Caco-2 (cell line): ENCODE data around the gene LMAN1L. TPM values are rescaled to one million over a fixed set of nuclear protein-coding genes. Genes with fewer than 3 reads are reported as not detected.

Experiments
- BruUV-seq: library from RNA; stranded (reverse); fragments of 400-500 nt; replicated peaks from 2 replicates; lab custom pipeline; 2021; lab: Mats Ljungman, UMichigan
- CTCF ChIA-PET: fragments of 300-600 bp; sonication (Branson Sonifier 250); formaldehyde crosslinking; loops from one replicate; lab custom pipeline; 2022; ENCODE audit warnings: antibody characterized with exemption; lab: Charles Lee
- POLR2A ChIA-PET: fragments of 300-600 bp; sonication (Branson Sonifier 250); formaldehyde crosslinking; loops from one replicate; lab custom pipeline; 2022; ENCODE audit warnings: antibody characterized with exemption; lab: Charles Lee
- DNase-seq, 2 experiments: peaks; one replicate each; pipeline versions ENCODE4 v3.0.0 to v3.0.0-alpha.2; 2020 to 2022
- H3K27me3 ChIP-seq: replicated peaks from 2 replicates; pipeline ENCODE4 v1.6.0; 2011; ENCODE audit warnings: low read length; ENCODE audit not compliant: control insufficient read depth, insufficient read depth
- H3K36me3 ChIP-seq: 2 replicates; pipeline ENCODE4 v1.5.1; 2011; ENCODE audit warnings: low read length; ENCODE audit not compliant: control insufficient read depth, insufficient read depth
- H3K4me1 ChIP-seq: fragments of 250-450 bp; sonication (Bioruptor Pico); 2 replicates; pipeline ENCODE4 v1.5.1; 2020; ENCODE audit warnings: mild to moderate bottlenecking
- H3K4me3 ChIP-seq: 2 replicates; pipeline ENCODE4 v1.5.1; 2011; ENCODE audit warnings: low read depth, mild to moderate bottlenecking, control low read depth, low read length
- H3K9me3 ChIP-seq: fragments of 250-450 bp; sonication (Bioruptor Pico); 2 replicates; pipeline ENCODE4 v1.5.1; 2020; ENCODE audit warnings: mild to moderate bottlenecking, moderate library complexity
- H3K27ac Mint-ChIP-seq: one replicate; pipeline ENCODE4 v1.8.0; 2022; ENCODE audit warnings: mixed read lengths; ENCODE audit not compliant: unreplicated experiment
- H3K27me3 Mint-ChIP-seq: one replicate; pipeline ENCODE4 v1.8.0; 2022; ENCODE audit warnings: mixed read lengths; ENCODE audit not compliant: insufficient read depth, unreplicated experiment
- H3K36me3 Mint-ChIP-seq: one replicate; pipeline ENCODE4 v1.8.0; 2022; ENCODE audit warnings: mild to moderate bottlenecking, mixed read lengths; ENCODE audit not compliant: insufficient read depth, unreplicated experiment
- H3K4me1 Mint-ChIP-seq: one replicate; pipeline ENCODE4 v1.8.0; 2022; ENCODE audit warnings: low read depth, mixed read lengths; ENCODE audit not compliant: unreplicated experiment
- H3K4me3 Mint-ChIP-seq: one replicate; pipeline ENCODE4 v1.8.0; 2022; ENCODE audit warnings: mild to moderate bottlenecking, moderate library complexity, mixed read lengths; ENCODE audit not compliant: unreplicated experiment
- H3K9me3 Mint-ChIP-seq: one replicate; pipeline ENCODE4 v1.8.0; 2022; ENCODE audit warnings: mixed read lengths; ENCODE audit not compliant: unreplicated experiment
- CTCF ChIP-seq, 2 experiments: fragments of 200-600 bp in 1 of 2; IDR thresholded peaks; 1 replicate in 1 of 2; 2 replicates in 1 of 2; pipeline versions ENCODE4 v1.5.1 to v1.8.0; 2011 to 2022; ENCODE audit warnings: antibody characterized with exemption in 1 of 2, control low read depth in 1 of 2, inconsistent platforms in 1 of 2, low read depth in 1 of 2, low read length in 1 of 2, mild to moderate bottlenecking in 1 of 2, moderate library complexity in 1 of 2; ENCODE audit not compliant: insufficient read depth in 1 of 2, severe bottlenecking in 1 of 2, unreplicated experiment in 1 of 2
- intact Hi-C: fragments of 100-400 bp; cut with micrococcal nuclease; formaldehyde crosslinking; loops from one replicate; pipeline ENCODE4 v1.10.0; 2022; ENCODE audit not compliant: unreplicated experiment
- total RNA-seq: library from RNA; stranded (reverse); gene quantifications from 2 replicates; pipeline ENCODE4 v1.2.3, GENCODE V29; 2022

Gene LMAN1L
- total RNA-seq, 1 experiment from 2014 or later: not detected

GRCh38 chr15:74827614-74828013 lies 15.0 kb downstream of the LMAN1L start:
- intact Hi-C loops: no loop called here
- POLR2A ChIA-PET: no interaction called here
- Mint-ChIP-seq H3K4me3 (no peak overlapping the region), H3K9me3 (no peaks in the 10 kb centered on the region), H3K4me1 (no peaks in the 10 kb centered on the region), H3K27me3 (peaks cover 10% of the 10 kb centered on the region), H3K36me3 (no peaks in the 10 kb centered on the region), H3K27ac (no peak overlapping the region)
- no peaks in the 10 kb centered on the region for H3K4me1 ChIP-seq
- H3K9me3 ChIP-seq: no peaks in the 10 kb centered on the region
- no peak for DNase-seq
- H3K4me3 ChIP-seq: no peak overlapping the region
- TF ChIP-seq CTCF (IDR thresholded peaks at IDR 0.05; ENCODE audit: insufficient read depth in 1 of 2, low read depth in 1 of 2, low read length in 1 of 2, severe bottlenecking in 1 of 2, unreplicated experiment in 1 of 2): no peak
- BruUV-seq: no TSS peak
- peaks cover 1% of the 10 kb centered on the region; the same call in 1 of the 2 replicates for H3K27me3 ChIP-seq
- CTCF ChIA-PET: no interaction called here
- H3K36me3 ChIP-seq: no peaks in the 10 kb centered on the region

- Histone ChIP-seq H3K4me1 (no peaks in the 10 kb centered on the region), H3K9me3 (no peaks in the 10 kb centered on the region), H3K4me3 (no peak overlapping the region), H3K27me3 (peaks cover 1% of the 10 kb centered on the region; the same call in 1 of the 2 replicates), H3K36me3 (no peaks in the 10 kb centered on the region)
- no peak for TF ChIP-seq CTCF (IDR thresholded peaks at IDR 0.05; ENCODE audit: insufficient read depth in 1 of 2, low read depth in 1 of 2, low read length in 1 of 2, severe bottlenecking in 1 of 2, unreplicated experiment in 1 of 2)
- Mint-ChIP-seq H3K4me3 (no peak overlapping the region), H3K36me3 (no peaks in the 10 kb centered on the region), H3K4me1 (no peaks in the 10 kb centered on the region), H3K9me3 (no peaks in the 10 kb centered on the region), H3K27ac (no peak overlapping the region), H3K27me3 (peaks cover 4% of the 10 kb centered on the region)
- intact Hi-C loops: no loop called here
- BruUV-seq: no TSS peak
- POLR2A ChIA-PET: no interaction called here
- CTCF ChIA-PET: no interaction called here
- no peak for DNase-seq
These were observed 16.2 kb downstream of the LMAN1L start for GRCh38 chr15:74828835-74829234.

- H3K27me3 ChIP-seq: peaks cover 1% of the 10 kb centered on the region; the same call in 1 of the 2 replicates
- no peaks in the 10 kb centered on the region for H3K36me3 Mint-ChIP-seq
- intact Hi-C loops: no loop called here
- no peak overlapping the region for H3K4me3 ChIP-seq
- no peak for DNase-seq
- H3K27me3 Mint-ChIP-seq: peaks cover 2% of the 10 kb centered on the region
- no peaks in the 10 kb centered on the region for H3K4me1 ChIP-seq
- no peak for TF ChIP-seq CTCF (IDR thresholded peaks at IDR 0.05; ENCODE audit: insufficient read depth in 1 of 2, low read depth in 1 of 2, low read length in 1 of 2, severe bottlenecking in 1 of 2, unreplicated experiment in 1 of 2)
- no peaks in the 10 kb centered on the region for H3K4me1 Mint-ChIP-seq
- H3K27ac Mint-ChIP-seq: no peak overlapping the region
- BruUV-seq: no TSS peak
- H3K9me3 ChIP-seq: no peaks in the 10 kb centered on the region
- ChIA-PET POLR2A (no interaction called here), CTCF (no interaction called here)
- no peaks in the 10 kb centered on the region for H3K36me3 ChIP-seq
- H3K9me3 Mint-ChIP-seq: no peaks in the 10 kb centered on the region
- H3K4me3 Mint-ChIP-seq: no peak overlapping the region
These were observed 16.9 kb downstream of the LMAN1L start for GRCh38 chr15:74829486-74829885.
